Mucosa of stomach (tissue), 1 donor: Measurements from ENCODE around the gene NRAS.
"Not testable (repeated sequence)": the region's sequence is repeated elsewhere in the genome, so short reads cannot be mapped to it uniquely, and the experiment has no call there.

ENCODE experiments used
- H3K27me3 ChIP-seq: one replicate; pipeline ENCODE4 v1.7.0; 2013; ENCODE audit warnings: mild to moderate bottlenecking, low read length; ENCODE audit not compliant: control insufficient read depth, insufficient read depth
- H3K36me3 ChIP-seq: one replicate; pipeline ENCODE4 v1.7.0; 2013; ENCODE audit warnings: low read length; ENCODE audit not compliant: control insufficient read depth, insufficient read depth
- H3K4me1 ChIP-seq: one replicate; pipeline ENCODE4 v1.7.0; 2013; ENCODE audit warnings: mild to moderate bottlenecking, low read length; ENCODE audit not compliant: control insufficient read depth, insufficient read depth
- H3K4me3 ChIP-seq: one replicate; pipeline ENCODE4 v1.7.0; 2013; ENCODE audit warnings: low read length
- H3K9ac ChIP-seq: one replicate; pipeline ENCODE4 v1.7.0; 2013; ENCODE audit warnings: mild to moderate bottlenecking, low read length, moderate library complexity
- H3K9me3 ChIP-seq: one replicate; pipeline ENCODE4 v1.7.0; 2013; ENCODE audit warnings: mild to moderate bottlenecking, low read length, moderate library complexity; ENCODE audit not compliant: control insufficient read depth
- donor health status: Pancreatic carcinoma.

The NRAS gene

GRCh38 chr1:114716304-114717170, at the start of gene NRAS:
Gene NRAS (minus strand): TSS chr1:114716771. CDS start chr1:114716160, 611 bp downstream.
- Histone ChIP-seq H3K4me1 (peaks cover 5% of the 10 kb centered on the region), H3K27me3 (no peaks in the 10 kb centered on the region), H3K9ac (peak within 1 kb of the TSS; percentile 99), H3K9me3 (no peaks in the 10 kb centered on the region), H3K4me3 (peak within 1 kb of the TSS; percentile 95), H3K36me3 (no peaks in the 10 kb centered on the region)

- Histone ChIP-seq H3K9me3 (no peaks in the 10 kb centered on the region), H3K4me1 (no peaks in the 10 kb centered on the region), H3K4me3 (no peak overlapping the region), H3K36me3 (no peaks in the 10 kb centered on the region), H3K9ac (no peak overlapping the region), H3K27me3 (no peaks in the 10 kb centered on the region)
These were observed 48.1 kb upstream of the NRAS start for GRCh38 chr1:114764689-114765088.

- H3K27me3 ChIP-seq, result no peaks in the 10 kb centered on the region
- H3K9me3 ChIP-seq, result no peaks in the 10 kb centered on the region
- peak overlapping the region; percentile 100 for H3K9ac ChIP-seq
- no peaks in the 10 kb centered on the region for H3K36me3 ChIP-seq
- peaks cover 24% of the 10 kb centered on the region for H3K4me1 ChIP-seq
- H3K4me3 ChIP-seq, result peak overlapping the region; percentile 100
These were observed 41.8 kb upstream of the NRAS start for GRCh38 chr1:114758256-114758832.

- Histone ChIP-seq H3K9ac (peak within 1 kb of the TSS; percentile 100), H3K4me1 (peaks cover 25% of the 10 kb centered on the region)
These were observed 41.1 kb upstream of the NRAS start, which contains the start of gene CSDE1 for GRCh38 chr1:114757455-114758255. Gene CSDE1 (minus strand): TSS chr1:114757984. CDS start chr1:114739890, 18,094 bp downstream.

GRCh38 chr1:114756949-114757454, 40.4 kb upstream of the NRAS start:
- Histone ChIP-seq H3K9ac (peak overlapping the region; percentile 100), H3K27me3 (no peaks in the 10 kb centered on the region), H3K4me1 (peaks cover 31% of the 10 kb centered on the region), H3K4me3 (peak overlapping the region; percentile 100), H3K36me3 (no peaks in the 10 kb centered on the region), H3K9me3 (no peaks in the 10 kb centered on the region)

More at GRCh38 chr1:114757455-114758255, 41.1 kb upstream of the NRAS start, which contains the start of gene CSDE1:
- no peaks in the 10 kb centered on the region for H3K36me3 ChIP-seq
- no peaks in the 10 kb centered on the region for H3K27me3 ChIP-seq
- H3K4me3 ChIP-seq, result peak within 1 kb of the TSS; percentile 100
- H3K9me3 ChIP-seq, result no peaks in the 10 kb centered on the region

DNA sequence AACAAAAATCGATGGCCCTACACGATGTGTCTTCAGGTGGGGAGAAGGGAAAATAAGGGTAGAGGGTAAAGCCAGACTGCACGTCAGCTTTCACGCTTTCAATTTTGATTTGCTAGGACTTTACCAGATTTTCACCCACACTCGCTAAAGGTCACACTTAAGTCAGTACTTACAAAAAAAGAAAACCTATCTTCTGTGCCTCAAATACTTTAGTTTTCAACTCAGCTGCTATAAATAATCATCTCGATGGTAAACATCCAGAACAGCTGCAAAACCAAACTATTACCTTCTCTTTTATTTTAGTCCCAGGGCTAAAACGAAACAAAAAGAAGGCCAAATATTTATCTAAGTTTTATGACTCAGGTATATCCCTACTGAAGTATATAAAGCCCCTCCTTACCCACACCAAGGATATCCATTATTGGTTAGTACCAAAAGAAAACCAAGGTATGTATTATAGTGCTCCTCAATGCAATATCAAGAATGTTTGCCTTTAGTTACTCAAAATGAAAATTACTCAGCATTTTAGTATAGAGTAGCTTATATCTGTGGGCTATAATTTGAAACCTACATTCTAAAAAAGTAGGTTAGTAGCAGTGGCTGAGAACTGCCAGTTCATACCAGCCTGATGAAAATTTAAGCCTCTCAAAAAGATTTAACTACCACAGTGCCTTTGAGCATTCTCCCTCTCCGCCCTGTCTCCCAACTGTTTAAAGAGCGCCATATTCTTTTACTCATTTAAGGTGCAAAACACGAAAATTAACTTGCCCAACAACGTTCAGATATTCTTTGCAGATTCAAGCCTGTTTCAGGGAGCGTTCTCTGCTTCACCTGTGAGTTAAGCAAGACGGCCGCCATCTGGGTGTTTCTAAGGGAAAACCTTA, 39.7 kb upstream of the NRAS start:
- Histone ChIP-seq H3K9ac (peak overlapping the region; percentile 100), H3K9me3 (no peaks in the 10 kb centered on the region), H3K4me3 (peak overlapping the region; percentile 100), H3K4me1 (peaks cover 37% of the 10 kb centered on the region), H3K36me3 (no peaks in the 10 kb centered on the region), H3K27me3 (no peaks in the 10 kb centered on the region)

- H3K9me3 ChIP-seq, result no peaks in the 10 kb centered on the region
- H3K4me1 ChIP-seq, result peaks cover 44% of the 10 kb centered on the region
- H3K27me3 ChIP-seq, result no peaks in the 10 kb centered on the region
- H3K4me3 ChIP-seq, result no peak overlapping the region
- no peaks in the 10 kb centered on the region for H3K36me3 ChIP-seq
- no peak overlapping the region for H3K9ac ChIP-seq
These were observed 38.7 kb upstream of the NRAS start for GRCh38 chr1:114755006-114755931.

GRCh38 chr1:114753702-114754101, 37.1 kb upstream of the NRAS start:
- not testable (repeated sequence) for H3K9ac ChIP-seq, H3K9me3 ChIP-seq, H3K36me3 ChIP-seq, H3K27me3 ChIP-seq, H3K4me3 ChIP-seq
- peaks cover 48% of the 10 kb centered on the region for H3K4me1 ChIP-seq

DNA sequence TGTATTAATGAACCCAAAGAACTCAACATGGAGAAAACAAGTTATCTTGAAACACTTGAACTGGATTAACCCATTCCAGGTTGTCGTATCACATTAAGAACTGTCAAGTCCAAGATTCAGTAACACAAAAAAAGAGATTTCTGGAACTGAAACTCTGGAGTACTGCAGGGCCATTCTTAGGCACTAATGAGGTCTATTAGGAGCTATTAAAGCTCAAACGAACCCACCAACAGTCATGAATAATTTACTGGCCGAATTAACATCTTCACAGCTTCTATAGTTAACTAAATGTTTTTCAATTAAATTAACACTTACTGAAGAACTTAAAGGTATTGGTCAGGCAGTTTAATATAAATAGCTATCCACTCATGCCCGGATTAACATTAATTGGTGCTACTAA, 36.6 kb upstream of the NRAS start:
- Histone ChIP-seq H3K4me3 (no peak overlapping the region), H3K9ac (no peak overlapping the region), H3K27me3 (no peaks in the 10 kb centered on the region), H3K4me1 (peaks cover 43% of the 10 kb centered on the region), H3K9me3 (no peaks in the 10 kb centered on the region), H3K36me3 (no peaks in the 10 kb centered on the region)

- H3K9ac ChIP-seq, result no peak overlapping the region
- H3K4me3 ChIP-seq, result no peak overlapping the region
- H3K9me3 ChIP-seq, result no peaks in the 10 kb centered on the region
- H3K36me3 ChIP-seq, result no peaks in the 10 kb centered on the region
- H3K27me3 ChIP-seq, result no peaks in the 10 kb centered on the region
- peaks cover 43% of the 10 kb centered on the region for H3K4me1 ChIP-seq
These were observed 34.2 kb upstream of the NRAS start for GRCh38 chr1:114750780-114751179.
